ENCODE measurements around the gene CUZD1. TPM values are rescaled to one million over a fixed set of nuclear protein-coding genes. Genes with fewer than 3 reads are reported as not detected.
"Not testable (repeated sequence)": the region's sequence is repeated elsewhere in the genome, so short reads cannot be mapped to it uniquely, and the experiment has no call there.

Gene CUZD1
- total RNA-seq, 1 donor from 2014 or later, result not detected

DNA sequence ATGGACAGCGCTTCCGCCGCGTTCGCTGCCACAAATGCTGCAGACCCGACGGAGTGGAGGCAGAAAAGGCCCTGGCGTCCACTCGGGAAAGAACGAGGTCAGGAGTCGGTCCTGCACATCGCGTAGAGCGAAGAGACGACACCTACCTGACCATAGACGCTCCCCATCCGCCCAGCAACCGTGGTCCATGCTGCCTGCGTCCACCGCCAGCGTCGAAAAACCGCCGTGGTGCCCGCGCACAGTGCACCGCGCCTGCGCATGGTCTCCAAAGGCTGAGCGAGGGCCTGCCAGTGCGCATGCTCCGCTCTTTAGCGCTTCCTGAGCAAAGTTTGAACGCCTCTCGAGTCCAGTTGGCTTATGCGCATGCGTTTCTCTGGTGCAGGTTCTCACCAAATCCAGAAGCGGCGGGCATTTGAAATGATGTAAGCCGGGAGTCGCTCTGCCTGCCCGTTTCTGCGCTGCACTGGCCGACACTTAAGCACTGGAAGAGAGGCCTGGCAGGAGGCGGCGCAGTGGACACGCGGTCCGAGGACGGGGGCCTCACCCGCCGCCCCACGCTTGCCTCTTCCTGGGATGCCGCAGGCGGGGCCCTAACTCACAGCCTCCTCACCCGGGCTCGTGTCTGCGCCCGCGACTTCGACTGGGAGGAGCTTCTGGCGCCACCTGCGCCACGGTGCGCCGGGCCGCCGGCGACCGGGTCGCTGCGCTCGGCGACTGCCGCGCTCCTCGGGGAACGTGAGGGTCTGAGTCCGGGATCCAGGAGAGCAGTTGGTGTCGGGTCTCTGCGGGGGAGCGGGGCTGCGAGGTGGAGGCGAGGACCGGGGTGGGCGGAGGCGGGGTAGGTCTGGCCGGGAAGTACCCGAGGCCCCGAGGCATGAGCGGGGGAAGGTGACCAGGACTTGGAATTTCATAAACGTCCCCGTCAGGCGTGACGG lies 33.9 kb upstream of the CUZD1 start, which contains the start of gene FAM24B:
FAM24B (minus strand) TSS at position 243 of the 935 bp plus-strand sequence. CDS start 29,066 bp downstream, outside the sequence.
- no peaks in the 10 kb centered on the region for H3K9me3 Mint-ChIP-seq
- TF ChIP-seq, protein P1, sequence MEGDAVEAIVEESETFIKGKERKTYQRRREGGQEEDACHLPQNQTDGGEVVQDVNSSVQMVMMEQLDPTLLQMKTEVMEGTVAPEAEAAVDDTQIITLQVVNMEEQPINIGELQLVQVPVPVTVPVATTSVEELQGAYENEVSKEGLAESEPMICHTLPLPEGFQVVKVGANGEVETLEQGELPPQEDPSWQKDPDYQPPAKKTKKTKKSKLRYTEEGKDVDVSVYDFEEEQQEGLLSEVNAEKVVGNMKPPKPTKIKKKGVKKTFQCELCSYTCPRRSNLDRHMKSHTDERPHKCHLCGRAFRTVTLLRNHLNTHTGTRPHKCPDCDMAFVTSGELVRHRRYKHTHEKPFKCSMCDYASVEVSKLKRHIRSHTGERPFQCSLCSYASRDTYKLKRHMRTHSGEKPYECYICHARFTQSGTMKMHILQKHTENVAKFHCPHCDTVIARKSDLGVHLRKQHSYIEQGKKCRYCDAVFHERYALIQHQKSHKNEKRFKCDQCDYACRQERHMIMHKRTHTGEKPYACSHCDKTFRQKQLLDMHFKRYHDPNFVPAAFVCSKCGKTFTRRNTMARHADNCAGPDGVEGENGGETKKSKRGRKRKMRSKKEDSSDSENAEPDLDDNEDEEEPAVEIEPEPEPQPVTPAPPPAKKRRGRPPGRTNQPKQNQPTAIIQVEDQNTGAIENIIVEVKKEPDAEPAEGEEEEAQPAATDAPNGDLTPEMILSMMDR (conservative IDR thresholded peaks at IDR 0.05), result no peak
- H3K4me1 Mint-ChIP-seq (ENCODE audit: unreplicated experiment), result no peaks in the 10 kb centered on the region
- H3K27me3 Mint-ChIP-seq, result peaks cover 46% of the 10 kb centered on the region
- H3K36me3 Mint-ChIP-seq, result no peaks in the 10 kb centered on the region
- no peak within 1 kb of the TSS for H3K27ac Mint-ChIP-seq
- H3K4me3 Mint-ChIP-seq, result peak within 1 kb of the TSS; percentile 80
- DNase-seq (ENCODE audit: extremely low spot score, unreplicated experiment), result no peak

DNA sequence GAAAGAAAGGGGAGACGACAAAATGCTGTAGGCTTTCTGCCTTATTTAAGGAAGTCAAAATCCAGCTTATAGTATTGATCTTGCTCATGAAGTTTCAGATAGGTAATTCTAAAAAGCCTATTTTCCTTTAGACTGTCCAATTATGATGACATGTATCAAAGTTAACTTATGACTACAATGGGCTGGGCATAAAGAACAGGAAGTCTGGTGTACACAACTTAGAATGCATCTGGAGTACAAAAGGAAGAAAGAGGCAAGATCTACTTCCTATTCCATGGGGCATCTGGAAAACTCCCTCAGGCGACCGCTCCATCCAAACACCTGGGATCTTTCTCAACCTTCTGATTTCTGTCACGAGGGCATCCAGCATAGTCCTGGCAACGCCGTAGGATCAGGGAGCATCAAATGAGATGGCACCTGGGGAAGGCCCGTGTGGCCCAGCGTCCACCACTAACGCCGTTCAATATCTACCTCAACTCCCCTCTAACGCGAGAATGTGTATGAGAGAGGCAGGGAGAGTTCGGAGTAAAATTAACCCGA lies 33.2 kb upstream of the CUZD1 start:
- DNase-seq (ENCODE audit: extremely low spot score, unreplicated experiment), result no peak
- TF ChIP-seq, protein P1 (conservative IDR thresholded peaks at IDR 0.05), result no peak
- Mint-ChIP-seq H3K9me3 (no peaks in the 10 kb centered on the region), H3K36me3 (no peaks in the 10 kb centered on the region), H3K4me3 (peak overlapping the region; percentile 71), H3K27ac (no peak overlapping the region), H3K4me1 (ENCODE audit: unreplicated experiment) (no peaks in the 10 kb centered on the region), H3K27me3 (peaks cover 54% of the 10 kb centered on the region)

DNA sequence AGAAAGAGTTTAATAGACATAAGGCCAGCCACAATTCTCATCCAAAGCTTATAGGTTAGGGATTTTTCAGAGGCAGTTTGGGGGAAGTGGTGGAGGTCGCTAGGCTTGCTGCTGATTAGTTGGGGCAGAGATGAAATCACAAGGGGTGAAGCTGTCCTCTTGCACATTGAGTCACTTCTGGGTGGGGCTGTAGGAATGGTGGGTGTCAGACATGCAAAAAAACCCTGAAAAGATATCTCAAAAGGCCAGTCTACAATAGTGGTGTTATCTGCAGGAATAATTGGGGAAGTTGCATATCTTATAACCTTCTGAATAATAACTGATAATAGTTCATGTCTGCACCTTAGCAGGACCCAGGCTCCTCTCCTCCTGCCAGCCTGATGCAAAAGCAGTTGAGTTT lies 31.6 kb upstream of the CUZD1 start:
- H3K27ac Mint-ChIP-seq, result no peak overlapping the region
- no peak for DNase-seq (ENCODE audit: extremely low spot score, unreplicated experiment)

DNA sequence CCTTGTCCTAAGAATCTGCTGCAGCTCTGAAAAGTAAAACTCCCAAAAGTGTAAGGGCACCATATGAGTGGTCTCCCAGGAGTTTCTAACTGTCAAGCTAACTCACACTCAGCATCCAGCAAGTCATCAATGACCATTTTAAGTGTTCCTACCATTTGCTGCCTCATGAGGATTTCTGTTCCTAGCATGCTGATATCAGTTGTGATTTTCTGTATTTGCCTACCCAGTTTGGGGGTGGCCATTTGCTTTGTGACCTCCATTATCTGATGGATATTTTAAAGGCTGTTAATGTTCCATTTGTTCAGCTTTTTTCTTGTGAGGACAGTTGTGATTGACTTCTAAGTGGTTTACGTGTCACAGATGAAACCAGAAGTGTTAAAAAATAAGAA lies 30.8 kb upstream of the CUZD1 start:
- TF ChIP-seq, protein P1 (conservative IDR thresholded peaks at IDR 0.05), result no peak
- no peaks in the 10 kb centered on the region for H3K9me3 Mint-ChIP-seq
- peaks cover 49% of the 10 kb centered on the region for H3K27me3 Mint-ChIP-seq
- no peak for DNase-seq (ENCODE audit: extremely low spot score, unreplicated experiment)
- no peak overlapping the region for H3K4me3 Mint-ChIP-seq
- no peaks in the 10 kb centered on the region for H3K36me3 Mint-ChIP-seq
- no peak overlapping the region for H3K27ac Mint-ChIP-seq
- H3K4me1 Mint-ChIP-seq (ENCODE audit: unreplicated experiment), result no peaks in the 10 kb centered on the region

More for the DNA sequence above, 31.6 kb upstream of the CUZD1 start:
- TF ChIP-seq, protein P1 (conservative IDR thresholded peaks at IDR 0.05), result no peak
- Mint-ChIP-seq H3K9me3 (no peaks in the 10 kb centered on the region), H3K36me3 (no peaks in the 10 kb centered on the region), H3K27me3 (peaks cover 50% of the 10 kb centered on the region), H3K4me1 (ENCODE audit: unreplicated experiment) (no peaks in the 10 kb centered on the region), H3K4me3 (no peak overlapping the region)

DNA sequence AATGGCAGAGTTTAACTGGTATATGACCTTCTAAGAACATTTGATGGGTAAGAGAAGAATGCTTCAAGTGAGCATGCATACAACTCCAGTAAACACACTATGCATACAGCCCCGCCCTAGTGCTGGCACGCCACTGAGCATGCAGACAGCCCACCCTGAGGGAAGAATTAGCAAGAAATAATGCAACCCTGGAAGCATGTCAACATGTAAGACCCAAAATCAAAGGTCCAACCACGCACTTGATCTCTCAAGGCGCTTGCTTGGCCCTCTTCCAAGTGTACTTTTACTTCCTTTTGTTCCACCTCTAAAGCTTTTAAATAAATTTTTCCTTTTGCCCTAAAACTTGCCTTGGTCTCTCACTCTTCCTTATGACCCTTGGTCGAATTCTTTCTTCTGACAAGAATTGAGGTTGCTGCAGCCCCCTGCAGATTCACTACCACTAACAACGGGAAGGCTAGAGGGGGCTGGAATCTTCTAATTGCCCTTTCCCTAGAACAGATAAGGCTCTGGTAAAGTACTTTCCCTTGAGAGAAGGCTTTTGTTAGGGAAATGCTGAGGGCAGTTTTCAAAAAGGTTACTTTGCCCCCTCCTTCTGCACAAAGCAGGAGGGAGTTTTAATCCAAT lies 30.3 kb upstream of the CUZD1 start:
- no peak for DNase-seq (ENCODE audit: extremely low spot score, unreplicated experiment)
- Mint-ChIP-seq H3K27ac (no peak overlapping the region), H3K9me3 (no peaks in the 10 kb centered on the region), H3K4me3 (no peak overlapping the region), H3K4me1 (ENCODE audit: unreplicated experiment) (no peaks in the 10 kb centered on the region), H3K27me3 (peaks cover 45% of the 10 kb centered on the region), H3K36me3 (no peaks in the 10 kb centered on the region)
- TF ChIP-seq, protein P1 (conservative IDR thresholded peaks at IDR 0.05), result no peak

DNA sequence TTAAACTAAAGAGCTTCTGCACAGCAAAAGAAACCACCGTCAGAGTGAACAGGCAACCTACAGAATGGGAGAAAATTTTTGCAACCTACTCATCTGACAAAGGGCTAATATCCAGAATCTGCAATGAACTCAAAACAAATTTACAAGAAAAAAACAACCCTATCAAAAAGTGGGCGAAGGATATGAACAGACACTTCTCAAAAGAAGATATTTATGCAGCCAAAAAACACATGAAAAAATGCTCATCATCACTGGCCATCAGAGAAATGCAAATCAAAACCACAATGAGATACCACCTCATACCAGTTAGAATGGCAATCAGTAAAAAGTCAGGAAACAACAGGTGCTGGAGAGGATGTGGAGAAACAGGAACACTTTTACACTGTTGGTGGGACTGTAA lies 26.3 kb upstream of the CUZD1 start:
- not testable (repeated sequence) for H3K4me1 Mint-ChIP-seq (ENCODE audit: unreplicated experiment); H3K36me3 Mint-ChIP-seq; DNase-seq (ENCODE audit: extremely low spot score, unreplicated experiment); H3K9me3 Mint-ChIP-seq; H3K4me3 Mint-ChIP-seq; H3K27ac Mint-ChIP-seq
- peaks cover 21% of the 10 kb centered on the region for H3K27me3 Mint-ChIP-seq

DNA sequence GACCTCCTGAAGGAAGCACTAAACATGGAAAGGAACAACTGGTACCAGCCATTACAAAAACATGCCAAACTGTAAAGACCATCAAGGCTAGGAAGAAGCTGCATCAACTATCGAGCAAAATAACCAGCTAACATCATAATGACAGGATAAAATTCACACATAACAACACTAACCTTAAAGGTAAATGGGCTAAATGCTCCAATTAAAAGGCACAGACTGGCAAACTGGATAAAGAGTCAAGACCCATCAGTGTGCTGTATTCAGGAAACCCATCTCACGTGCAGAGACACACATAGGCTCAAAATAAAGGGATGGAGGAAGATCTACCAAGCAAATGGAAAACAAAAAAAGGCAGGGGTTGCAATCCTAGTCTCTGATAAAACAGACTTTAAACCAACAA lies 23.1 kb upstream of the CUZD1 start:
- H3K4me3 Mint-ChIP-seq; H3K4me1 Mint-ChIP-seq (ENCODE audit: unreplicated experiment); DNase-seq (ENCODE audit: extremely low spot score, unreplicated experiment); H3K27ac Mint-ChIP-seq; H3K36me3 Mint-ChIP-seq; H3K27me3 Mint-ChIP-seq; H3K9me3 Mint-ChIP-seq: not testable (repeated sequence)

DNA sequence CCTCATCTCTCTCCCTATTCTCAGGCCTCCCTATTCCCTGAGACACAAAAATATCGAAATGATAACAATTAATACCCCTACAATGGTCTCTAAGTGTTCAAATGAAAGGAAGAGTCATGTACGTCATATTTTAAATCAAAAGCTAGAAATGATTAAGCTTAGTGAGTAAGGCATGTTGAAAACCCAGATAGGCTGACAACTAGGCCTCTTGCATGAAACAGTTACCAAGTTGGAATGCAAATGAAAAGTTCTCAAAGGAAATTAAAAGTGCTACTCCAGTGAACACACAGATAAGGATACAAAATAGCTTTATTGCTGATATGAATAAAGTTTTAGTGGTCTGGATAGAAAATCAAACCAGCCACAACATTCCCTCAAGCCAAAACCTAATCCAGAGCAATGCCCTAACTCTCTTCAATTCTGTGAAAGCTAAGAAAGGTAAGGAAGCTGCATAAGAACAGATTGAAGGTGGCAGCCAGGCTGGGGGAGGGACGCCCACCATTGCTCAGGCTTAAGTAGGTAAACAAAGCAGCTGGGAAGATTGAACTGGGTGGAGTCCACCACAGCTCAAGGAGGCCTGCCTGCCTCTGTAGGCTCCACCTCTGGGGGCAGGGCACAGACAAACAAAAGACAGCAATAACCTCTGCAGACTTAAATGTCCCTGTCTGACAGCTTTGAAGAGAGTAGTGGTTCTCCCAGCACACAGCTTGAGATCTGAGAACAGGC lies 21.3 kb upstream of the CUZD1 start:
- not testable (repeated sequence) for DNase-seq (ENCODE audit: extremely low spot score, unreplicated experiment); H3K4me3 Mint-ChIP-seq; H3K9me3 Mint-ChIP-seq; H3K4me1 Mint-ChIP-seq (ENCODE audit: unreplicated experiment); H3K27me3 Mint-ChIP-seq; H3K36me3 Mint-ChIP-seq; H3K27ac Mint-ChIP-seq
